GM03348 (cell line): ENCODE results near the gene DCHS2.

Experiments used
- DNase-seq: peaks from one replicate; pipeline ENCODE4 v3.0.0; 2012; ENCODE audit warnings: low spot score

Gene DCHS2

GRCh38 chr4:154368060-154368459 lies 123.5 kb downstream of the DCHS2 start:
- no peak for DNase-seq

DNA sequence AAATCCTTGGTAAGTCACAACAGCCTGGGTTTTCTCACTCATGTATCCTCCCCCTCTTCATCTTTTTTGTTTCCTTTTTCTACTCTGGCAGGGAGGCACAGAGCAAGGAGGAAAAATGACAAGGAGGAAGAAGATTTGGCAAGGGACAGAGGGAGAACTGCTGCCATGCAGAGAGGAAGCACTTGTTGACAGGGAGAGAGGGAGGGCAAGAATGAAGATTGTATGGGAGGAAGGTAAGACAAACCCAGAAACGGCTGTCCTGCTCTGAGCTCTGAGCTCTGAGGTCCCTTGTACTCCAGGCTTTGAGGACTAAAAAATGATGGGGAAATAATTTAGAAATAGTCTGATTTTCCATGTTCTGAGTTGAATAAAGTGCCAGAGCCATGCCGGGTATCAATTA lies 123.9 kb downstream of the DCHS2 start:
- no peak for DNase-seq

- DNase-seq: no peak
Observed at GRCh38 chr4:154366956-154367355, 124.6 kb downstream of the DCHS2 start.

DNA sequence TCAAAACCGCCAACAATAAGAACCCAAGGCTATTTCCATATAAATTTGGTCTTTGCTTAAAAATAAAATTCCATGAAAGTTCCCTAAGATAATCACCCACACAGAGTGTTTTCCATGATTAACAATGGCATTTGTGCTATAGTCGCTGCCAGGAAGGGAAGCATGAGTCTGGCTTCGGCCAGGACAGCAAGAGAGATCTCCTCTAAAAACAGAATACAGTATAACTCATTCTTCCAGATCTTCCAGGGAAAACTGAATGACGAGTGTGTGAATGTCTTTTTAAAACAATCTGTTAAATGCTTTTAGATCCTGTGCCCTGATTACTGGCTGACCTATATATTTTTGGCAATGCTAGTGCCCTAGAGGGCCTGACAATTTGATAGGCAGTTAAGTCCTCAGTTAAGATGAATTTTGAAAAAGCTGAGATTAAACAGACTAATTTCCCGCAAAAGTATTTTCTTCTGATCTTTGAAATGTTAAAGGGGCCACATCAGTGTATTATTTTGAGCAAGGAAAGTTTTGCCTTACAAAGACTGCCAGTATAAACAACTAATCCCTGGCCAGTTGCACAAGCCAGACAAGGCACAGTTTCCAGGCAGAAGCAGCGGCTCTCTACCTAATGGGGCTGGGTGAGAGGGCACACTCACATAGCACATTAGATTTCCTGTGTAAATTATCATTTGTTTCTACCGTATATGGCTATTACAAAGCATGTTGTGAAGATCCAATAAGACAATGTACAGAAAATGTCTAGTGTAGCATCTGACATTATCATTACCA lies 127.3 kb downstream of the DCHS2 start:
- DNase-seq: no peak

GRCh38 chr4:154361450-154361849 lies 130.1 kb downstream of the DCHS2 start:
- DNase-seq: no peak

- no peak for DNase-seq
Observed at GRCh38 chr4:154360491-154360890, 131.1 kb downstream of the DCHS2 start.

- DNase-seq: no peak
Observed at GRCh38 chr4:154354883-154355282, 136.7 kb downstream of the DCHS2 start.

GRCh38 chr4:154349829-154350228 lies 141.8 kb downstream of the DCHS2 start:
- peak; percentile 14 for DNase-seq

DNA sequence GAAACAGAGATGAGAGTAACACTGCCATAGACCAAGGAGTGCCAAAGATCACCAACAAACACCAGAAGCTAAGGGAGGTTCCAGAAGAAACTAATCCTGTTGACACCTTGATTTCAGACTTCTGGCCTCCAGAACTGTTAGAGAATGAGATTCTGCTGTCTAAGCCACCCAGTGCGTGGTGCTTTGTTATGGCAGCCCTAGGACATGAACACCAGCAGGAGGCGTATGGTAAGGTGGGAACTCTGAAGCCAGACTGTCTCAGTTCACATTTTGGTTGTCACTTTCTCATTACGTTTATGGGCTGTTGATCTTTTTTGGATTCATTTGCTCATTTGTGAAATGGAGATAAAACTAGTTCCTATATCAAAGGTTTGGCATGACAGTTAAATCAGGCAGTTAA lies 142.9 kb downstream of the DCHS2 start:
- no peak for DNase-seq

GRCh38 chr4:154345359-154345758 lies 146.2 kb downstream of the DCHS2 start:
- no peak for DNase-seq

- no peak for DNase-seq
Observed at GRCh38 chr4:154344686-154345085, 146.9 kb downstream of the DCHS2 start.

DNA sequence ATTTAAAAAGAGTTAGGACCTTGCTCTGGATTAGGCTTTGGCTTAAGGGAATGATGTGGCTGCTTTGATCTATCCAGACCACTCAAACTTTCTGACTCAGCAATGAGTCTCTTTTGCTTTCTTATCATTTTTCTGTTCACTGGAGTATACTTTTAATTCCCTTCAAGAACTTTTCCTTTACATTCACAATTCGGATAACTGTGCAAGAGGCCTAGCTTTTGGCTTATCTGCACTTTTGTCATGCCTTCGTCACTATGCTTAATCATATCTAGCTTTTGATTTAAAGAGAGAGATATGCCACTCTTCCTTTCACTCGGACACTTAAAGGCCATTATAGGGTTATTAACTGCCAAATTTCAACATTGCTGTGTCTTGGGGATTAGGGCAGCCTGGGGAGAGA lies 147.9 kb downstream of the DCHS2 start:
- DNase-seq: no peak

- DNase-seq: no peak
Observed at GRCh38 chr4:154341448-154341847, 150.2 kb downstream of the DCHS2 start.

DNA sequence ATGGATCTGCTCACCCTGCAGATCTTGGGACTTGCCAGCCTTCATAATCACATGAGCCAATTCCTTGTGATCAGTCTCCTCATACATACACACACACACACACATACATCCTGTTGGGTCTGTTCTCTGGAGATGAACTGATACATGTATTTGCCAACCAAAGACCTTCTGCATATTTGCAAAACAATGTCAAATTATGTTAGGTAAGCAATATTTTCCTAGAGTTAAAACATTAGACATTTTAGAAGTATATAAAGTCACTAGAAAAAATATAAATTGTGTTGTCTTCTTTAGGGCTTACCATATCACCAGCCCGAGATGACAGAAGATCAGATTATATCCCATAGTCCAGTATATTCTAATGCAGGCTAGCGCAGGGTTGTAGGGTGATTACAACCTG lies 156.0 kb downstream of the DCHS2 start:
- no peak for DNase-seq

DNA sequence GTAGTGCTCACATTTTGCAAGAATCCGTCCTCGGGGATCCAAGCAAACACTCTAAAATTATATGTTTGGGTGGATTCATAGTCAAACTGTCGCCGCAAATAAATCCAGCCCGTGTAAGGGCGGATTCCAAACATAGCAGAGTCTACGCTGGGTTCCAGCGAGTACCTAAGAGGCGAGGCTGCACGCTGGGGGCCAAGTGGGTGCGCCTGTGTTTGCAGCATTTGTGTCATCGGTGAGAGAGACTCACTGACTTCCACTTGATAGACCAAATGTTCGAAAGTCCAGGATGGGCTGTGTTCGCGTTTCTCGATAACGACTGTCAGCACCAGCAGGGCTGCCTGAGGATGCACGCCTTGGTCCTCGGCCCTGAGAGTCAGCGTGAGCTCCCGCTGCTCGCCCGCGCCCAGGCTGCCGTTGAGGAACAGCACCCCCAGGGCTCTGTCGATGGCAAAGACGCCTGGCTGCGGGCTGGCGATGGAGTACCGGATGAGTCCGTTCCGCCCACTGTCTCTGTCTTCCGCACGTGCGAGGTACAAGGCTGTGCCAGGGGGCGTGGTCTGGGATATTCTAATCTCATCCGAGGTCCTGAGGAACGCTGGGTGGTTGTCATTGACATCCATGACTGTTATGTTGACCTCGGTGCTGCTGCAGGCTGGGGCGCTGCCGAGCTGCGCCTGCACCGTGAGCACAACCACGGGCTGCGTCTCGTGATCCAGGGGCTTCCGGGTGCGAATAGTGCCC lies 158.7 kb downstream of the DCHS2 start:
- DNase-seq: no peak

- peak; percentile 60 for DNase-seq
Observed at GRCh38 chr4:154329939-154330338, 161.7 kb downstream of the DCHS2 start.

DNA sequence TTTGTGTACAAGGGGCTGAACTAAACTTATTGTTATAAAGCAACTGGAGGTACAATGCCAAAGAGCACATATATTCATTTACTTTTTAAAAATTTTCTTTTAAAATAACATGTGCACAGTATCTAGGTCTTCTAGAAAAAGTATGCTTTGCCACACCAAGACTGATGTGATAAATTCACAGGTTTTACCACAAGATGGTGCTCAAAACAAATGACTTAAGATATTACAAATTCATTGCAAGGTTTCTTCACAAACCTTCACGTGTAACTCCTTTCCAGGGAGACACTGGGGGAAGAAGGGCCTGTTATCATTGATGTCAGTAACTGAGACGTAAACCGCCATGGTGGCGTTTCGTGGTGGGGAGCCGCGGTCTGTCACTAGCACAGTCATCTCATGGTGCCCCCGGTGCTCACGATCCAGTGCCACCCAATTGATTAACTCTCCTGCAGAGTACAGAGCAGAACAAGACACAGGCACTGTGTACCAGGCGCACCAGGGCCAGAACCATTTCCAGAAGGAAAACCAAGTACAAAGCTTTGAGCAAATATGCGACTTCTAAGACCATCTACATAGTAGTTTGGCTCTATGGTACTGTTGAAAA lies 162.2 kb downstream of the DCHS2 start:
- DNase-seq: peak; percentile 42

DNA sequence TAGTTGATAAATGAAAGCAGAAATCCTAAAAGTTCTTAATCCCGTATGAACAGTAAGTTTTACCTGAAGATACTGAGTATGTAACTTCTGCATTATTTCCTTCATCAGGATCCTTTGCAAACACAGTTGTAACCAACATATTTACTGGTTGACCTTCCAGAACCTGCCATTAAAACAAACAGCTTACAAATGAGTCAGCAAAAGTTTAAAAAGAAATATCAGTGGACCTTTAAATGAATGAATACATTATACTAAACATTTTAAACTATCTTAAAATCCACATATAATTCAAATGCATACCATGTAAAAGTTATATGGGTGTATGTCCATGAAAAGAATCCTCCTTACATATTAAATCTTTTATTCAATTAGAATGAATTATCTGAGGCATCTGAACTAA lies 163.6 kb downstream of the DCHS2 start:
- DNase-seq: no peak

GRCh38 chr4:154320521-154320920 lies 171.1 kb downstream of the DCHS2 start:
- no peak for DNase-seq

GRCh38 chr4:154319736-154320135 lies 171.9 kb downstream of the DCHS2 start:
- no peak for DNase-seq

GRCh38 chr4:154317201-154317999 lies 174.2 kb downstream of the DCHS2 start:
- no peak for DNase-seq

GRCh38 chr4:154315741-154316140 lies 175.9 kb downstream of the DCHS2 start:
- DNase-seq: no peak
